Measurements from ENCODE around the gene DDX41.
A peak's percentile ranks its signal among the peaks of the same experiment; 100 is the strongest.

Gene DDX41

GRCh38 chr5:177512736-177513380 lies 3.9 kb downstream of the DDX41 start:
- DNase-seq: no peak

GRCh38 chr5:177511796-177512675 lies 4.7 kb downstream of the DDX41 start:
- no peak for DNase-seq

- no peak for DNase-seq
Measured at GRCh38 chr5:177511181-177511580, 5.6 kb downstream of the DDX41 start.

- no peak for DNase-seq
Measured at GRCh38 chr5:177510567-177511053, 6.2 kb downstream of the DDX41 start.

GRCh38 chr5:177509991-177510566 lies 6.7 kb downstream of the DDX41 start:
- no peak for DNase-seq

- DNase-seq: peak; percentile 36
Measured at GRCh38 chr5:177509381-177509951, 7.3 kb downstream of the DDX41 start, which contains the start of gene DOK3. TSS of gene DOK3 (minus strand) at chr5:177509826. CDS start at chr5:177509540, 286 bp downstream.

- no peak for DNase-seq
Measured at GRCh38 chr5:177508837-177509236, 7.9 kb downstream of the DDX41 start.

- DNase-seq: no peak
Measured at GRCh38 chr5:177508221-177508611, 8.5 kb downstream of the DDX41 start.

- no peak for DNase-seq
Measured at GRCh38 chr5:177507596-177508220, 9.1 kb downstream of the DDX41 start.

- no peak for DNase-seq
Measured at GRCh38 chr5:177507165-177507564, 9.6 kb downstream of the DDX41 start.

GRCh38 chr5:177505075-177505474 lies 11.7 kb downstream of the DDX41 start:
- no peak for DNase-seq

- DNase-seq: no peak
Measured at GRCh38 chr5:177504086-177505056, 12.4 kb downstream of the DDX41 start.

GRCh38 chr5:177503351-177504085 lies 13.2 kb downstream of the DDX41 start:
- DNase-seq: no peak

GRCh38 chr5:177502886-177503285 lies 13.9 kb downstream of the DDX41 start:
- DNase-seq: no peak

- DNase-seq: no peak
Measured at GRCh38 chr5:177501874-177502678, 14.7 kb downstream of the DDX41 start.

GRCh38 chr5:177500685-177501522 lies 15.9 kb downstream of the DDX41 start:
- peak; percentile 93 for DNase-seq

- no peak for DNase-seq
Measured at GRCh38 chr5:177499842-177500241, 16.9 kb downstream of the DDX41 start.

- DNase-seq: peak; percentile 53
Measured at GRCh38 chr5:177498013-177498787, 18.6 kb downstream of the DDX41 start.

Measured in stimulated activated CD4-positive, alpha-beta T cell treated with anti-CD3 and anti-CD28 coated beads, Interleukin-15, amount 100 ng/mL, for 24 hours (primary cell).